ENCODE data around the gene C16orf82.

DNA sequence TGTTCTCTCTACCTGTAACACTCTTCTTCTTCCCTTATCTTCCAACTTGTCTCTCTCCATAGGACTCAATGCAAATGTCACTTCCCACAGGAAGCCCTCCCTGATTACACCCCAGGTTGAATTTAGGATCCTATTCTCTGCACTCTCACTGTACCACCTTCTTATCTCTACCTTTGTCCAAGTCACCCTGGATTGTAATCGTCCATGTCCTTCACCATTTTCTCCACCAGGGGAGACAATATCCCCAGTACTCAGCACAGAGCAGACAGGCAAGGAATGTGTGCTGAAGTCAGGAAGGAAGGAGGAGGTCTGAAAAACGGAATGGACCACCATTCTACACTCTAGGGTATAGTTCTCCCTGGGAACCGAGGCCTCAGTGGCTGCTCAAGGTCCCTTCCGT, 14.2 kb downstream of the C16orf82 start:
- TF ChIP-seq CTCF (IDR thresholded peaks at IDR 0.05) (peak; percentile 47), ZFX (IDR thresholded peaks at IDR 0.05; ENCODE audit: borderline replicate concordance) (no peak)

All from 22Rv1 (cell line).